ENCODE measurements around the gene UHRF2. TPM values are rescaled to one million over a fixed set of nuclear protein-coding genes. Genes with fewer than 3 reads are reported as not detected.

The UHRF2 gene
- total and polyA plus RNA-seq, 2 of the 13 experiments (the other 11 are each of a cell fraction or from before 2014, with no cell fraction given): 42.1 to 44.2 TPM

DNA sequence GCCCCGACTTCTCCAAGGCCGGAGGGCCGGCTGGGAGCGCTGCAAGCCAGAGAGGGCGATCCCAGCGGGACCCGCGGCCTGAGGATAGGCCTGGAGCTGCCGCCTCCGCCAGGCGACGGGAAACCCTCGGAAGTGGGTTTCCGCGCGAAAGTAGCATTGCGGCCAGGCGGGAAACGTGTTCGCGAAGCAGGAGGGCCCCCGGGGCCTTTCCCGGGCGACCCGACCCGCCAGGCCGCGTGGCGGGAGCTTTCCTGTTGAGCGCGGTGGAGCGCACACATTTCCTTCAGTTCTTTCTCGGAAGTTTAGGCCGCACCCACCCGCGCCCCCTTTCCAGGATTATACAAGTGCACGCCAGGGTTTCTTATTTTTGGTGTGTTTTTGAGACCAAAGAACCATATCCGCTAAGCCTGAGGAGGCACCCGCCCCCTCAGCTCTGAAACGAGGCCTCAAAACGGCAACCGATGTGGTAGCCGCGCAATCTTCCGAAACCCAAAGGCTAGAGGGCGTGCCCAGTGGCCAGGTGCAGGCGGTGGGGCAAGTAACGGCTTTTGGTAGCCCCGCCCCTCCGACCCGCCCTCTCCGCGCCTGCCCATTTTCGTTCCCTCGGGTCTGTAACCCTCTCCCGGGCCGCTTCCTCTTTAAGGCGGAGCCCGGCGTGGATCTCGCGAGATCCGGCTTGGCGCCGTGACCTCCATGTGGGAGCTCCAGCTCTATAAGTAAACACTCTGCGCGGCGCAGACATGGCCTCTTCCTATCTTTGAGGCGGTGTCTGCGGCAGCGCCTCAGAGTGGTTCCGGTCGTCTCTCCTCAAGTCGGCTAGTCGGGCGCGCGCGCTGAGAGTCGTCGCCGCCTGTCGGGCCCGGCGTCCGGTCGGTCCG, at the start of gene UHRF2 (continued):
- TF ChIP-seq, protein P1, sequence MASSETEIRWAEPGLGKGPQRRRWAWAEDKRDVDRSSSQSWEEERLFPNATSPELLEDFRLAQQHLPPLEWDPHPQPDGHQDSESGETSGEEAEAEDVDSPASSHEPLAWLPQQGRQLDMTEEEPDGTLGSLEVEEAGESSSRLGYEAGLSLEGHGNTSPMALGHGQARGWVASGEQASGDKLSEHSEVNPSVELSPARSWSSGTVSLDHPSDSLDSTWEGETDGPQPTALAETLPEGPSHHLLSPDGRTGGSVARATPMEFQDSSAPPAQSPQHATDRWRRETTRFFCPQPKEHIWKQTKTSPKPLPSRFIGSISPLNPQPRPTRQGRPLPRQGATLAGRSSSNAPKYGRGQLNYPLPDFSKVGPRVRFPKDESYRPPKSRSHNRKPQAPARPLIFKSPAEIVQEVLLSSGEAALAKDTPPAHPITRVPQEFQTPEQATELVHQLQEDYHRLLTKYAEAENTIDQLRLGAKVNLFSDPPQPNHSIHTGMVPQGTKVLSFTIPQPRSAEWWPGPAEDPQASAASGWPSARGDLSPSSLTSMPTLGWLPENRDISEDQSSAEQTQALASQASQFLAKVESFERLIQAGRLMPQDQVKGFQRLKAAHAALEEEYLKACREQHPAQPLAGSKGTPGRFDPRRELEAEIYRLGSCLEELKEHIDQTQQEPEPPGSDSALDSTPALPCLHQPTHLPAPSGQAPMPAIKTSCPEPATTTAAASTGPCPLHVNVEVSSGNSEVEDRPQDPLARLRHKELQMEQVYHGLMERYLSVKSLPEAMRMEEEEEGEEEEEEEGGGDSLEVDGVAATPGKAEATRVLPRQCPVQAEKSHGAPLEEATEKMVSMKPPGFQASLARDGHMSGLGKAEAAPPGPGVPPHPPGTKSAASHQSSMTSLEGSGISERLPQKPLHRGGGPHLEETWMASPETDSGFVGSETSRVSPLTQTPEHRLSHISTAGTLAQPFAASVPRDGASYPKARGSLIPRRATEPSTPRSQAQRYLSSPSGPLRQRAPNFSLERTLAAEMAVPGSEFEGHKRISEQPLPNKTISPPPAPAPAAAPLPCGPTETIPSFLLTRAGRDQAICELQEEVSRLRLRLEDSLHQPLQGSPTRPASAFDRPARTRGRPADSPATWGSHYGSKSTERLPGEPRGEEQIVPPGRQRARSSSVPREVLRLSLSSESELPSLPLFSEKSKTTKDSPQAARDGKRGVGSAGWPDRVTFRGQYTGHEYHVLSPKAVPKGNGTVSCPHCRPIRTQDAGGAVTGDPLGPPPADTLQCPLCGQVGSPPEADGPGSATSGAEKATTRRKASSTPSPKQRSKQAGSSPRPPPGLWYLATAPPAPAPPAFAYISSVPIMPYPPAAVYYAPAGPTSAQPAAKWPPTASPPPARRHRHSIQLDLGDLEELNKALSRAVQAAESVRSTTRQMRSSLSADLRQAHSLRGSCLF (CRISPR knock-in tag; IDR thresholded peaks at IDR 0.05; ENCODE audit: borderline replicate concordance): 0 out of 2 replicates have a peak, but pooled peaks have one; percentile 49
- TF ChIP-seq EED (CRISPR knock-in tag; IDR thresholded peaks at IDR 0.05) (peak; percentile 55; the same call in 1 of the 2 replicates), TCF7 (IDR thresholded peaks at IDR 0.05; ENCODE audit: low read depth) (no peak), YEATS4 (CRISPR knock-in tag; IDR thresholded peaks at IDR 0.05; ENCODE audit: borderline replicate concordance) (no peak; the same call in 1 of the 2 replicates), ZNF333 (CRISPR knock-in tag; IDR thresholded peaks at IDR 0.05; ENCODE audit: borderline replicate concordance) (0 out of 2 replicates have a peak, but pooled peaks have one; percentile 43), RBFOX2 (IDR thresholded peaks at IDR 0.05; ENCODE audit: low read depth, low read length) (peak; percentile 80), SP4 (CRISPR knock-in tag; IDR thresholded peaks at IDR 0.05) (peak; percentile 61; the same call in 1 of the 2 replicates), SRSF4 (IDR thresholded peaks at IDR 0.05; ENCODE audit: low read depth, low read length, poor library complexity, severe bottlenecking) (no peak), MAF1 (CRISPR knock-in tag; IDR thresholded peaks at IDR 0.05; ENCODE audit: borderline replicate concordance) (no peak), HMGA1 (CRISPR knock-in tag; conservative IDR thresholded peaks at IDR 0.05) (no peak), ZSCAN29 (CRISPR knock-in tag; conservative IDR thresholded peaks at IDR 0.05) (no peak), NR1H2 (CRISPR knock-in tag; IDR thresholded peaks at IDR 0.05; ENCODE audit: borderline replicate concordance, low read depth) (no peak), TOE1 (CRISPR knock-in tag; IDR thresholded peaks at IDR 0.05) (no peak), ZC3H13 (CRISPR knock-in tag; IDR thresholded peaks at IDR 0.05) (no peak), MIXL1 (CRISPR knock-in tag; IDR thresholded peaks at IDR 0.05) (0 out of 2 replicates have a peak, but pooled peaks have one; percentile 8), ATM (IDR thresholded peaks at IDR 0.05; ENCODE audit: borderline replicate concordance) (no peak)
- TF ChIP-seq, protein P2, sequence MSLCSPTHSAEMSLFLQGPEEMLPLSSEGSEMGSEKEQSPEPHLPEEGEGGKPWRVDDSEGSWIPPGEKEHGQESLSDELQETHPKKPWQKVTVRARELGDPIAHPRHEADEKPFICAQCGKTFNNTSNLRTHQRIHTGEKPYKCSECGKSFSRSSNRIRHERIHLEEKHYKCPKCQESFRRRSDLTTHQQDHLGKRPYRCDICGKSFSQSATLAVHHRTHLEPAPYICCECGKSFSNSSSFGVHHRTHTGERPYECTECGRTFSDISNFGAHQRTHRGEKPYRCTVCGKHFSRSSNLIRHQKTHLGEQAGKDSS (CRISPR knock-in tag; IDR thresholded peaks at IDR 0.05; ENCODE audit: borderline replicate concordance, low read depth): no peak
- TF ChIP-seq, protein P3, sequence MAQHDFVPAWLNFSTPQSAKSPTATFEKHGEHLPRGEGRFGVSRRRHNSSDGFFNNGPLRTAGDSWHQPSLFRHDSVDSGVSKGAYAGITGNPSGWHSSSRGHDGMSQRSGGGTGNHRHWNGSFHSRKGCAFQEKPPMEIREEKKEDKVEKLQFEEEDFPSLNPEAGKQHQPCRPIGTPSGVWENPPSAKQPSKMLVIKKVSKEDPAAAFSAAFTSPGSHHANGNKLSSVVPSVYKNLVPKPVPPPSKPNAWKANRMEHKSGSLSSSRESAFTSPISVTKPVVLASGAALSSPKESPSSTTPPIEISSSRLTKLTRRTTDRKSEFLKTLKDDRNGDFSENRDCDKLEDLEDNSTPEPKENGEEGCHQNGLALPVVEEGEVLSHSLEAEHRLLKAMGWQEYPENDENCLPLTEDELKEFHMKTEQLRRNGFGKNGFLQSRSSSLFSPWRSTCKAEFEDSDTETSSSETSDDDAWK (CRISPR knock-in tag; IDR thresholded peaks at IDR 0.05): no peak
